Stimulated activated naive CD8-positive, alpha-beta T cell treated with anti-CD3 and anti-CD28 coated beads, Interleukin-15, Interleukin-2, amounts not matched to agents 100 ng/mL and 50 ng/mL, for 24 hours (primary cell): Measurements from ENCODE around the gene TNP2.
"Not testable (repeated sequence)": the region's sequence is repeated elsewhere in the genome, so short reads cannot be mapped to it uniquely, and the experiment has no call there.

ENCODE experiments used
- H3K27ac Mint-ChIP-seq: one replicate; pipeline ENCODE4 v1.8.0; 2021; ENCODE audit warnings: mild to moderate bottlenecking, mixed read lengths
- H3K27me3 Mint-ChIP-seq: one replicate; pipeline ENCODE4 v1.8.0; 2021; ENCODE audit warnings: mixed read lengths
- H3K36me3 Mint-ChIP-seq: one replicate; pipeline ENCODE4 v1.8.0; 2021; ENCODE audit warnings: low read depth, mixed read lengths
- H3K4me1 Mint-ChIP-seq: one replicate; pipeline ENCODE4 v1.8.0; 2021; ENCODE audit warnings: low read depth, mixed read lengths
- H3K4me3 Mint-ChIP-seq: one replicate; pipeline ENCODE4 v1.8.0; 2021; ENCODE audit warnings: mild to moderate bottlenecking, mixed read lengths
- H3K9me3 Mint-ChIP-seq: one replicate; pipeline ENCODE4 v1.8.0; 2021; ENCODE audit warnings: mixed read lengths

Gene TNP2

GRCh38 chr16:11233727-11234376 lies 35.3 kb downstream of the TNP2 start:
- H3K27me3 Mint-ChIP-seq, result no peaks in the 10 kb centered on the region
- H3K36me3 Mint-ChIP-seq, result no peaks in the 10 kb centered on the region
- peak overlapping the region; percentile 97 for H3K27ac Mint-ChIP-seq
- H3K9me3 Mint-ChIP-seq, result no peaks in the 10 kb centered on the region
- peak overlapping the region; percentile 65 for H3K4me3 Mint-ChIP-seq
- peaks cover 58% of the 10 kb centered on the region for H3K4me1 Mint-ChIP-seq

- H3K4me1 Mint-ChIP-seq, result peaks cover 65% of the 10 kb centered on the region
- peak overlapping the region; percentile 65 for H3K4me3 Mint-ChIP-seq
- H3K9me3 Mint-ChIP-seq, result no peaks in the 10 kb centered on the region
- peak overlapping the region; percentile 97 for H3K27ac Mint-ChIP-seq
- no peaks in the 10 kb centered on the region for H3K36me3 Mint-ChIP-seq
- no peaks in the 10 kb centered on the region for H3K27me3 Mint-ChIP-seq
Observed at GRCh38 chr16:11232852-11233726, 36.0 kb downstream of the TNP2 start.

- Mint-ChIP-seq H3K4me3 (peak overlapping the region; percentile 65), H3K9me3 (no peaks in the 10 kb centered on the region), H3K27ac (peak overlapping the region; percentile 97), H3K4me1 (peaks cover 71% of the 10 kb centered on the region), H3K27me3 (no peaks in the 10 kb centered on the region), H3K36me3 (no peaks in the 10 kb centered on the region)
Observed at GRCh38 chr16:11232302-11232851, 36.7 kb downstream of the TNP2 start.

- H3K9me3 Mint-ChIP-seq, result no peaks in the 10 kb centered on the region
- peak overlapping the region; percentile 23 for H3K4me3 Mint-ChIP-seq
Observed at GRCh38 chr16:11231367-11231970, 37.7 kb downstream of the TNP2 start.

GRCh38 chr16:11229906-11230305 lies 39.2 kb downstream of the TNP2 start:
- no peaks in the 10 kb centered on the region for H3K27me3 Mint-ChIP-seq
- no peaks in the 10 kb centered on the region for H3K9me3 Mint-ChIP-seq
- no peak overlapping the region for H3K4me3 Mint-ChIP-seq
- no peaks in the 10 kb centered on the region for H3K36me3 Mint-ChIP-seq
- H3K27ac Mint-ChIP-seq, result peak overlapping the region; percentile 72
- H3K4me1 Mint-ChIP-seq, result peaks cover 84% of the 10 kb centered on the region

More at GRCh38 chr16:11231367-11231970, 37.7 kb downstream of the TNP2 start:
- Mint-ChIP-seq H3K27ac (peak overlapping the region; percentile 97), H3K4me1 (peaks cover 78% of the 10 kb centered on the region), H3K36me3 (no peaks in the 10 kb centered on the region), H3K27me3 (no peaks in the 10 kb centered on the region)

GRCh38 chr16:11229432-11229831 lies 39.7 kb downstream of the TNP2 start:
- H3K4me1 Mint-ChIP-seq, result peaks cover 84% of the 10 kb centered on the region
- peak overlapping the region; percentile 72 for H3K27ac Mint-ChIP-seq
- no peaks in the 10 kb centered on the region for H3K36me3 Mint-ChIP-seq
- H3K9me3 Mint-ChIP-seq, result no peaks in the 10 kb centered on the region
- no peaks in the 10 kb centered on the region for H3K27me3 Mint-ChIP-seq
- H3K4me3 Mint-ChIP-seq, result no peak overlapping the region

GRCh38 chr16:11225677-11226549 lies 43.2 kb downstream of the TNP2 start:
- H3K27me3 Mint-ChIP-seq, result no peaks in the 10 kb centered on the region

GRCh38 chr16:11224894-11225676 lies 44.0 kb downstream of the TNP2 start:
- H3K27me3 Mint-ChIP-seq, result no peaks in the 10 kb centered on the region
- H3K36me3 Mint-ChIP-seq, result no peaks in the 10 kb centered on the region
- H3K27ac Mint-ChIP-seq, result peak overlapping the region; percentile 99
- no peaks in the 10 kb centered on the region for H3K9me3 Mint-ChIP-seq
- H3K4me1 Mint-ChIP-seq, result peaks cover 68% of the 10 kb centered on the region
- peak overlapping the region; percentile 69 for H3K4me3 Mint-ChIP-seq

More at GRCh38 chr16:11225677-11226549, 43.2 kb downstream of the TNP2 start:
- no peaks in the 10 kb centered on the region for H3K9me3 Mint-ChIP-seq
- H3K4me3 Mint-ChIP-seq, result peak overlapping the region; percentile 69
- no peaks in the 10 kb centered on the region for H3K36me3 Mint-ChIP-seq
- H3K27ac Mint-ChIP-seq, result peak overlapping the region; percentile 99
- H3K4me1 Mint-ChIP-seq, result peaks cover 71% of the 10 kb centered on the region

- no peaks in the 10 kb centered on the region for H3K27me3 Mint-ChIP-seq
- H3K4me3 Mint-ChIP-seq, result peak overlapping the region; percentile 69
- no peaks in the 10 kb centered on the region for H3K9me3 Mint-ChIP-seq
- H3K27ac Mint-ChIP-seq, result peak overlapping the region; percentile 99
- no peaks in the 10 kb centered on the region for H3K36me3 Mint-ChIP-seq
- peaks cover 69% of the 10 kb centered on the region for H3K4me1 Mint-ChIP-seq
Observed at GRCh38 chr16:11224096-11224893, 44.8 kb downstream of the TNP2 start.

GRCh38 chr16:11220507-11220906 lies 48.6 kb downstream of the TNP2 start:
- H3K9me3 Mint-ChIP-seq, result peaks cover 11% of the 10 kb centered on the region
- peaks cover 48% of the 10 kb centered on the region for H3K4me1 Mint-ChIP-seq
- peaks cover 19% of the 10 kb centered on the region for H3K36me3 Mint-ChIP-seq
- not testable (repeated sequence) for H3K27me3 Mint-ChIP-seq, H3K4me3 Mint-ChIP-seq, H3K27ac Mint-ChIP-seq

- Mint-ChIP-seq H3K4me3 (no peak overlapping the region), H3K27ac (no peak overlapping the region)
Observed at GRCh38 chr16:11219178-11219577, 49.9 kb downstream of the TNP2 start.

GRCh38 chr16:11218604-11218962 lies 50.5 kb downstream of the TNP2 start:
- Mint-ChIP-seq H3K9me3 (peaks cover 11% of the 10 kb centered on the region), H3K4me1 (peaks cover 28% of the 10 kb centered on the region), H3K27ac (no peak overlapping the region)

More at GRCh38 chr16:11219178-11219577, 49.9 kb downstream of the TNP2 start:
- Mint-ChIP-seq H3K9me3 (peaks cover 11% of the 10 kb centered on the region), H3K36me3 (peaks cover 19% of the 10 kb centered on the region), H3K27me3 (no peaks in the 10 kb centered on the region), H3K4me1 (peaks cover 34% of the 10 kb centered on the region)

More at GRCh38 chr16:11218604-11218962, 50.5 kb downstream of the TNP2 start:
- H3K4me3 Mint-ChIP-seq, result no peak overlapping the region
- H3K27me3 Mint-ChIP-seq, result no peaks in the 10 kb centered on the region
- peaks cover 19% of the 10 kb centered on the region for H3K36me3 Mint-ChIP-seq
